TTC549 (cell line): ENCODE results near the gene EFEMP2.

Experiments
- FAIRE-seq: peaks from 2 replicates; lab custom pipeline; 2012; peaks lifted over from hg19 to GRCh38; lab: Jason Lieb, UNC

EFEMP2 gene

DNA sequence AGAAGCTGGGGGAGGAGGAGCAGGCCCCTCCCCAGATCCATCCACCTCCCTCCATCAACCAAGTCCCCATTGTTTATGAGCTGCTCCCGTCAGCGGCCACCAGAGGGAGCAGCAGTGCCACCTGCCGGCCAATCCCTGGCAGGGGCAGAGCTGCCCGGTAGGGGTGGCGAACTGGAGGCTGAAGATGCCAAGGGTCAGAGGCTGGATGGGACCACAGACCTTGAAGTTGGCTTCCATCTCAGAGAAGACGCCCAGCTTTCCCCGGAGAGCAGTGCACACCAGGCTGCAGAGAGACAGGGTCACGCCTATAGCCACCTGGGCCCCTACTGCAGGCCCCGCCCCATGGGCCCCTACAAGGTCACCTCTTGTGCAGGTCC lies 12.1 kb upstream of the EFEMP2 start:
- FAIRE-seq = no peak

- no peak for FAIRE-seq
Measured at GRCh38 chr11:65883786-65884715, 11.5 kb upstream of the EFEMP2 start.

GRCh38 chr11:65883058-65883761 lies 10.6 kb upstream of the EFEMP2 start:
- FAIRE-seq = no peak

DNA sequence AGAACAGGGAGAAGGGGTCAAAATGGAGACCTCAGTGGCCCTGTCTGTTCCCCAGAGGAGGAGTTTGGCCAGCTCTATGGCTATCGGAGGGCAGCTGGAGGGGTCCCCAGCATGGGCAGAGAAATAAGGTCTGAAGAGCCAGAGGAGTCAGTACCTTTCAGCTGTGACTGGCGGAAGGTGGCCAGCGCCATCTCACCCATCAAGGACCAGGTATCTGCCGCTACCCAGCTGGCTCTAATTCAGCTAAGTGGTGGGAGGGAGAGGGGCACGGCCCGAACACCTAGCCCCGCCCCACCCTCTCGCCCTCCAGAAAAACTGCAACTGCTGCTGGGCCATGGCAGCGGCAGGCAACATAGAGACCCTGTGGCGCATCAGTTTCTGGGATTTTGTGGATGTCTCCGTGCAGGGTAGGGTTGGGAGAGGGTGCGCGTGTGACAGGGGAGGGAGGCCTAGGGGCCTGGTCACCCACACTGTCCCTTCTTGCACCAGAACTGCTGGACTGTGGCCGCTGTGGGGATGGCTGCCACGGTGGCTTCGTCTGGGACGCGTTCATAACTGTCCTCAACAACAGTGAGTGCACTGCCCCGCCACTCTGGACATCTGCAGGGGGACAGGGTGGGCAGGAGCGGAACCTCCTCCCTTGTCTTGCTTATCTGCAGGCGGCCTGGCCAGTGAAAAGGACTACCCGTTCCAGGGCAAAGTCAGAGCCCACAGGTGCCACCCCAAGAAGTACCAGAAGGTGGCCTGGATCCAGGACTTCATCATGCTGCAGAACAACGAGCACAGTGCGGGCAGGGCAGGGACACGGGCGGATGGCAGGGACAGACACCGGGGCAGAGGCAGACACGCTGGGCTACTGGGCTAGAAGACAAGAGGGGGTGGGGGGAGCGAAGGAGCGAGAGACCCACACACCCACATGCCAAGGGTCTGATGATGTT lies 9.8 kb upstream of the EFEMP2 start:
- no peak for FAIRE-seq

GRCh38 chr11:65880844-65881421 lies 8.3 kb upstream of the EFEMP2 start:
- FAIRE-seq = no peak

GRCh38 chr11:65880027-65880426 lies 7.4 kb upstream of the EFEMP2 start:
- no peak for FAIRE-seq

DNA sequence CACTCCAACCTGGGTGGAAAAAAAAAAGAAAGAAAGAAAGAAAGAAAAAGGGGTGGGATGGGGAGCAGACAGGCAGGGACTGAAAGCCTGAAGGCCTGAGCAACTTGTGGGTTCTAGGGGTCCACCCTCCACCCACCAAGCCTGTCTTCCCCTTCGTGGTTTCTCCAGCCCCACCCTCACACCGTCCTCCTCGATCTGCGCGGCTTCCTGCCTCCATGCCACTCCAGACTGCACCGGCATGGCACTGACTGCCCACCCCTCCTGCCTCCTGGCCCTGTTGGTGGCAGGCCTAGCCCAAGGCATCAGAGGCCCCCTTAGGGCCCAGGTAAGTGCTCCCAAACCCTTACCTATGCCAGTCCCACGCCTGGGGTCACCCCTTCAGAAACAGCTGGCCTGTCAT lies 7.0 kb upstream of the EFEMP2 start, which contains the start of gene CTSW:
TSS of gene CTSW (plus strand) at position 221 of the 400 bp plus-strand sequence. CDS start at position 239, 18 bp downstream.
- FAIRE-seq = no peak

DNA sequence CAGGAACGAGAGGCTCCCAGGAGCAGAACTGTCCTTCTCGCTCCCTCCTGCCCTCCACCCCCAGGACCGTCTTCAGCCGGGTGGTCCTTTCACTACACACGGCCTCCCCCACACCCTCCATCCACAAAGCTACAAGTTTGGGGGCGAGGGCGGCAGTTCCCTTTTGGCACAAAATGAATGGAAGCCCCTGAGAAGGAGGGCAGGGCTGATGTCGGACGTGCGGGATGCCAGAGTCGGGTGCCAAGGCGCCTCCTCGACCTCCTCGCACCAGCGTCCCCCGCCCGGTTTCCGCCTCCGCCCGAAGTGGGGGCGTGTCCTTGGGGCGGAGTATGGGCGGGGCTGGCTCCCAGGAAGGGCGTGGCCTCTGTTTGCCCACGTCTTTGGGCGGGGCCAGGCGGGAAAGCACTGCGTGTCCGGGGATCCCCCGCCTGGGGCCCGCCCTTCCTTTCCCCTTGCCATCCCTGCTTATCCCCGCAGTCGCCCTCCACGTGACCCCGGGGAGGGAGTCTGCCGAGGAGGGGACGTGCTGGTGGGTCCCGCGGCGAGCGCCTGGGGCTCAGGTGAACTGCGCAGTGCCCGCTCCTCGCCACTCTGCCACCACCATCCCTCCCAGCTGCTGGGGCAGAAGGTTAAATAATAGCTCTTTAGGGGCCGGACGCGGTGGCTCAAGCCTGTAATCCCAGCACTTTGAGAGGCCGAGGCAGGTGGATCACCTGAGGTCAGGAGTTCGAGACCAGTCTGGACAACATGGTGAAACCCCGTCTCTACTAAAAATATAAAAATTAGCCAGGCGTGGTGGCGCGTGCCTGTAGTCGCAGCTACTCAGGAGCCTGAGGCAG lies 937 bp upstream of the EFEMP2 start:
- FAIRE-seq = peak; percentile 9

GRCh38 chr11:65871811-65872548 lies 620 bp downstream of the EFEMP2 start:
- no peak for FAIRE-seq

DNA sequence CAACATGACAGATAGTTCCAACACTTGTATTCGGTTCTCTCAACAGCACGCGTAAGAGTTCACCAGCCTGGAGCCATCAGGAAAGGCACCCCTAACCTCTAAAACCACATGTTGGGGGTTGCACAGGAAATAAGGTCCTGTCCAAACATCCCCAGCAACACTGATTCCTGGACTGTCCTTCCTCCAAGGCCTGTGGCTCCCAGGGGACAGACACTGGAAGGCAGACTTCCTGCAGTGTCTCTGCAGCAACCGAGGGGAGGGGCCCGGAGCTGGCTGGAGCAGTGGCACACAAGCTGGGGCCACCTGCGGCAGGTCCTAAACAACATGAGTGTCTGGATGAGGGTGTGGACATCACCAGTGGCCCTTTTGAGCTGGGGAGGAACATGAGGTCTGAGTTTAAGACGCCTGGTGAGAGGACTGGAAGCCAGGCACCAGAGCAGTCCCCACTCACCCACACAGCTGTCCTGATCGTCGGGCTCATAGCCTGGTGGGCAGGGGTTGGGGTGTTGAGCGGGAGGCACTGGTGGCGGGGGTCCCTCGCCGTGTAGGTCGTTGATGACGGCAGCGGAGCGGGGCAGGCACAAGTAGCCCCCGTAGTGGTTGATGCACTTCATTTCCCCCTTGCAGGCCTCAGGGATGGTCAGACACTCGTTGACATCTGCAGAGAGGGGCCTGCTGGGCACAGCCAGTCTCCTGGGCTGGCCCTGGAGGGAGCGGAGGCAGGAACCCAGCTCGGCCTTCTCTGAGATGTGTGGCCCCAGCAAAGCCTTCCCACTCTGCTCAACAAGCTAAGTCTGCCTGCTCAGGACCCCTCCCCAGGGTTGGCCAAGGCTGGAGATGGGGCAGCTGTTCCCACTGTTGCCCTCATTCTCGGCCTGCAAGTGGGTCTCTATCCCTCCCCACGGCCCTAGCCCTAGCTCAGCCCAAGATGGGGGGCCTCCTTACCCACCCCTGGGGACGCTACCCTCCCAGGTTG lies 1.6 kb downstream of the EFEMP2 start:
- no peak for FAIRE-seq

- FAIRE-seq = no peak
Measured at GRCh38 chr11:65870307-65870658, 2.3 kb downstream of the EFEMP2 start.

DNA sequence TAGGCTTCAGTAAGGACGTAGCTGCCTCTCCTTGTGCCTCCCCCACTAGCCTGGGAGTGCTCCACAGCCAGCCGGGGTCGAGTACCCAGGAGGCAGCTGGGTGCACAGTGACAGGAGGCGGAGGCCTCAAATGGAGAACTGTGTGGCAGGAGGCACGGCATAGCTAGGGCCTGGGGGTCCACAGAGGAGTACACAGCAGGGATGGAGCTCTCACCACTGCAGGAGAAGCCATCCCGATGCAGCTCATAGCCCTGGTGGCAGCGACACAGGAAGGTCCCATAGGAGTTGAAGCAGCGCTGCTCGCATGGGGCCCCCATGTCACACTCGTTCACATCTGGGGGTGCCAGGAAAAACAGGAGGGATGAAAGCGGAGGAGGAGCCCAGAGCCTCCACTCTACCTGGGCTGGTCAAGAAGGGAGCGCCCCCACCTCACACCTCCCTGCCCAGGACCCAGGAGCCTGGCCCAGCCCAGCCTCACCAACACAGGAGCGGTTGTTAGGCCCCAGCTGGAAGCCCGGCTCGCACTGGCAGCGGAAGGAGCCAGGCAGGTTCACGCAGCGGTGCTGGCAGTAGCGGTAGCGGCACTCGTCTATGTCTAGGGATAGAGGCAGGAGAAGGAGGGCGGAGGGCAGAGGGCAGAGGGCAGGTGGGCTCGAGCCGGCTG lies 2.8 kb downstream of the EFEMP2 start:
- FAIRE-seq = no peak

- FAIRE-seq = no peak
Measured at GRCh38 chr11:65868907-65869306, 3.7 kb downstream of the EFEMP2 start.

DNA sequence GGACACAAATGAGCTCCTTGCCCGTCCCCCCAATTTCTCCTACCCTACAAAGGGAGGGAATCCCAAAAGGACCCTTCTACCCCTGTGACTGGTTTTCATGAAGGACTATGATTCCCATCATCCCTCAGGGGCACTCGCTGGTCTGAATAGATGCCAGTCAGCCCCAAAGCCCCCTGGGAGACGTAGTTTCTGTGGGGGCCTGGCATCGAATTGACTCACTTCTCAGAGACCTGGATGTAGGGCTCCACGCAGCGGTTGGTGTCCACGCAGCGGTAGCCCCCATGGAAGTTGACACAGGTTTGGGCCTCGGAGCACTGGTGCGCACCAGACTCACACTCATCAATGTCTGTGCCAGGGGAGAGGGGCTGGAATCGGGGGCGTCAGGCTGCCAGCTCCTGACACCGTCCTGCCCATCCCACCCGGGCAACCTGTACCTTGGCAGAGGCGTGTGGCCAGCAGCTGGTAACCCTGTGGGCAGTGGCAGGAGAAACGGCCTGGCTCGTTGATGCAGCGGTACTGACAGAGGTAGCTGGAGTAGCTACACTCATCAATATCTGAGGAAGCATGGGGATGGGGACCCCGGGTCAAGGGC lies 4.4 kb downstream of the EFEMP2 start:
- no peak for FAIRE-seq

GRCh38 chr11:65867284-65868071 lies 5.1 kb downstream of the EFEMP2 start:
- no peak for FAIRE-seq

- FAIRE-seq = no peak
Measured at GRCh38 chr11:65866509-65867283, 5.9 kb downstream of the EFEMP2 start.
